ENCODE measurements around the gene THNSL1.
"Not testable (repeated sequence)": the region's sequence is repeated elsewhere in the genome, so short reads cannot be mapped to it uniquely, and the experiment has no call there.

The THNSL1 gene

DNA sequence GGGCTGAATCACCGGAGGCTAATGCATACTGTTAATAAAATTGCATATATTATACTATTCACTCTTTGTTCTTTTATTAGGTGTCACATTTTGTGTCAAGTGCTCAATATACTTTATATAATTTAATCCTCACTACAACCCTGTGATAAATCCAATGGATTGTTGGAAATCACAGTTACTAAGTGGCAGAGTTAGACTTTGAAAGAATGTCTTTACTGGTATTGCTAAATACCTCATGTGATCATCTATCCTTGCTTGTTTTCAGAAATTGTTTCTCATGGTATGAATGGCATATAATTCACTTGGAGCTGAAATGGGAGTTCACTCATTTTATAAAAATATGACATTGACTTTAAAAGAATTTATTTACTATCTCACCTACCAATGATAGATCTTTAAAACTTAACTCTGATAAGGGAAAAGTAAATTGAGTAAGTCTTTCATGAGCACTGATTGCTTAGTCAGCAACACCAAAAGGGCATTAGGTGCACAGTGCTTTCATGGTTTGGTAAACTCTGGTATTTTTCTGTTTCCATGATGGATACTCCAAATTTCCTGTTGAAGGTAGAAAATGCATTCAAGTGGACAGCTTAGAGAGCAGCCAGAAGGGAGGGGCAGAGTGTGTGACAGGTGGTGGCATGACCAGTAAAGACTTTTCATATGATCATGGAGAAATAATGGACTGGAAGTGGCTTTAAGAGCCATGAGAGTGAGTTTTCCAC, 23.0 kb upstream of the THNSL1 start:
- DNase-seq: no peak
- intact Hi-C loops (cut with DNase I): no loop called here

DNA sequence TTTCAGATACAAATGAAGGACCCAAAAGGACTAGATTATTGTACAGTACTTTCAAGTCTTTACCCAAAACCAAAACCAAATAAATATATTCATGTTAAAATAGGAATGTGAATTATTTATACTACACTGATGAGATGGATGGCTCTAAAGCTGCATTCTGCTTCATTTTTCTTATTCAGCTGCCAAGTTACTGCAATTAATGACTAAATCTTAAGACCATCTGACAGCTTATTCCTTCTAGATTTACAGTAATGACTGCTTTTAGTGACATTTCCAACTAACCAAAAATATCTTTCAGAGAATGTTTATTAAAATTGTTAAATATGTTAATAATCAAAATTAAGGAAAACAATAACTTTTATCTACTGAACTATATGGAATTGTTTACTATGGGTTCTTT, 21.3 kb upstream of the THNSL1 start:
- intact Hi-C loops (cut with DNase I): no loop called here
- DNase-seq: no peak

DNA sequence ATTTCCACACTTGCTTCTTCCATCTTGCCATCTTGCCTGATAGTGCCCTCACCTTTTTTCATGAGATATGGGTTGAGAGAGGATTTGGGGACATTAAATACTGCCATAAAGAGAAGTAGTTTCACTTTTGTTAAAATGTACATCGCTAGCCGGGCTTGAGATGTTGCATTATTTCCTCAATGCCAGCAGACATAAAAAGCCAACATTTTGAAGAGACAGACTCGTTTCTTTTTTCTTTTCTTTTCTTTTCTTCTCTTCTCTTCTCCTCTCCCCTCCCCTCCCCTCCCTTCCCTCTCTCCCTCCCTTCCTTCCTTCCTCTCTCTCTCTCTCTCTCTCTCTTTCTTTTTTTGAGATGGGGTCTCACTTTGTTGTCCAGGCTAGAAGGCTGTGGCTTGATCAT, 18.4 kb upstream of the THNSL1 start:
- intact Hi-C loops (cut with DNase I): no loop called here
- no peak for DNase-seq

DNA sequence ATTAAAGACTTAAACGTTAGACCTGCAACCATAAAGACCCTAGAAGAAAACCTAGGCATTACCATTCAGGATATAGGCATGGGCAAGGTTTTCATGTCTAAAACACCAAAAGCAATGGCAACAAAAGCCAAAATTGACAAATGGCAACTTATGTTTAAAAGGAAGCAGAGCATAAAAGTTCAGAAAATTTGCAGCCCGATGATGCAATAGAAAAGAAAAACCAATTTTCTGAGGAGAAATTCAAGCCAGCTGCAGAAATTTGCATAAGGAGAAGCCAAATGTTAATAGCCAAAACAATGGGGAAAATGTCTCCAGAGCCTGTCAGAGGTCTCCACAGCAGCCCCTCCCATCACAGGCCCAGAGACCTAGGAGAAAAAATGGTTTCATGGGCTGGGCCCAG, 4.8 kb upstream of the THNSL1 start:
- not testable (repeated sequence) for DNase-seq
- intact Hi-C loops (cut with DNase I): loop anchor here (10.0 kb wide), 1 partner anchor 163 kb away; the partner anchor contains the start of gene GPR158

DNA sequence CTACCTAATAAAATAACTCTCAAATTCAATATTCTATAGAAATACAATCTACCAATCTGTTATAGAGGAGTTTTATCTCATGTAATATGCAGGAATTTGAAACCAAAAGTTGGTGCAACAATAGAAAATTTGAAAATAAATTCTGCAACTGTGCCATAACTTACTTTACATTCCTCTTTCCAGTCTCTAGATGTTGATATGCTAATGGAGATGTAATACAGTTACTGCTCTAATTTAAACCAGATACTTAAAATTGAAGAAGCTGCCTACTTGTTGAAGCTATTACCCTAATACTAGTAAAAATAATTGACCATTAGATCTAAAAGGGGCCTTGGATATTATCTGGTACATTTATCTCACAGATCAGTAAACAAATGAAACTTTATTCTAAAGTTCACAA, 1.8 kb upstream of the THNSL1 start:
- DNase-seq: no peak
- intact Hi-C loops (cut with DNase I): loop anchor here (10.0 kb wide), 1 partner anchor 160 kb away; the partner anchor contains the start of gene GPR158

DNA sequence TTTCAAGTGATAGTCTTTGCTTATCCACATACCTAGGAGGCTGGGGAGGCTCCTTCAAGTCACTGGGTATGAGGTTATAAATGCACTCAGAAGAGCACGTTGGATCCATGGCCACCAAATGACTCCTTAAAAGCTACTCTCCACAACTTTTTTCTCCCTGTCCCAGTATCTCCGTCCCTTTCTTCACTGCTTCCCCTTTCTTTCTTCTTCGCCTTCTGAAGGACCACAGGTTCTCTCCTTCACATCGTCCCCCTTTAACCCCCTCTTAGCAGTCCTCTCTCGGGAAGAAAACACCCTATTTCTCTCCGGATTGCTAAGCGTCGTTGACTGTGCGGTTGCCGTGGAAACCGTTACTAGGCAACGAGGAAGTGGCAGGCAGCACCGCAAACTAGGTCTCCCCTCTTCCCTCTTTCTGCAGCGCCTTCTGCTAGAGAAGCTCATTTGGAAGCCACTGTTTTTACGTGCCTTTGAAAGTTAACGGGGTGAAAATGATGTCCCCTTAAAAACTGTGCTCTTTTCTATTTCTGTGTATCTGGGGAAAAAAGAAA, 510 bp upstream of the THNSL1 start, which contains the start of gene ENKUR:
Gene ENKUR (minus strand): TSS at position 331 of the 548 bp plus-strand sequence. CDS start 222 bp downstream, at position 109.
- intact Hi-C loops (cut with DNase I): loop anchor here (5.0 to 10.0 kb wide), 2 partner anchors 159 to 294 kb away; partner anchors contain the start of genes ARHGAP21 and GPR158
- peak; percentile 83 to 97 (median 93) for DNase-seq

DNA sequence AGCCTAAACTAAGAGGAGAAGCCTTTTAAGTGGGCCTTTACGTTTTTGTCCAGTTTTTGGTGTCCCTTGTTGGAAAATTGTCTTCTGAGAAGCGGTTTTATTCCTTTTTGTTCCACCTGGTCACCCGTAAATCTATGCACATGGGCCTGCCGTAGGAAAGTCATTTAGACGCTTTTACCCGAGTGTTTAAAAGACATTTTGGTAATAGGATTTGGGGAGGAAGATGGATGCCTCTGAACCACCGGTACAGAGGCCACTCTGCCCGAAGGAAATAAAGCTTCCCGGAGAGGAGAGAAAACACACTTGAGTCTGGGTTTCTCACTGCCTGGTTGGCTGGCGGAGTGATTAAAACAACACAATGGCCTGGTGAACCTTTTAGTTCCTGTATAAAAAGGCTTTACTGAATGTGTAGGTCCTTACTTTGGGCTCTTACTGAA, 760 bp downstream of the THNSL1 start:
- intact Hi-C loops (cut with DNase I): loop anchor here (5.0 to 10.0 kb wide), 2 partner anchors 158 to 295 kb away; partner anchors contain the start of genes ARHGAP21 and GPR158
- peak in 34 of 42 donors; percentile 11 to 64 (median 31) for DNase-seq

DNA sequence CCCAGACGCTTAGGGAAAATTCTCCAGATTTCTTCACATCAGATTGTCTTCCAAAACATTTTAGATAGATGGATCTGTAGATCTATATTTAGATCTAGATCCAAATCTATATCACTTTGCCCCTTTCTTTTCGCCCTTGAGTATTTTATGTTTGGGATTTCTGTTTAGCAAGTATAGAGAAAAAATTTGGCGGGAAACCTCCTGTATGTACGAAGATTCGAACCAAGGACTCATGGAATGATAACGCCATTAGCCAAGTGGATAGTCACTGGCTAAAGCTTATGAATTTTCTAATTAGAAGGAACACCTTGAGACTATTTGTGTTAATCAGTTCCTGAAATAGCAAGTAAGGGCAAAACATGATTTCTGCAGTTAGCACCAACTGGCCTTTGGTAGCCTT, 1.2 kb downstream of the THNSL1 start:
- DNase-seq: no peak
- intact Hi-C loops (cut with DNase I): loop anchor here (5.0 to 10.0 kb wide), 2 partner anchors 157 to 295 kb away; partner anchors contain the start of genes ARHGAP21 and GPR158

DNA sequence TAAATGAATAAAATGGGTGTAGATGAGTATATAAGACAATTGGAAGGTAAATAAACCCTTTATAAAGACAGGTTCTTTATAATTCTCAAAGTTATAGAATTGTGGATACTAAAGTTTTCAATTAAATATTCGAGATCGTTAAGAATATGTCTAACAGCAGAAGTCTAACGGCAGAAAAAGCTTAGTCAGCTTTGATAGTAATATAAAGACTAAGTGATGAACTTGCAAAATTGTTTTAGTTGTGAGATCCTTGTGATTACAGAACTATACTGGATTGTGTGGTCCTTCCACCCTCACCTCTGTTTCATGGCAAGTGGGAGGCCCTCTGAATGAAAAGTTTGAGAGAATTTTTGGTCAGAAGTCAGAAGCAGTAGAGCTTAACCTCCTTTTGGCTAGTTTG, 2.3 kb downstream of the THNSL1 start:
- intact Hi-C loops (cut with DNase I): loop anchor here (5.0 to 10.0 kb wide), 2 partner anchors 156 to 296 kb away; partner anchors contain the start of genes ARHGAP21 and GPR158
- DNase-seq: no peak

DNA sequence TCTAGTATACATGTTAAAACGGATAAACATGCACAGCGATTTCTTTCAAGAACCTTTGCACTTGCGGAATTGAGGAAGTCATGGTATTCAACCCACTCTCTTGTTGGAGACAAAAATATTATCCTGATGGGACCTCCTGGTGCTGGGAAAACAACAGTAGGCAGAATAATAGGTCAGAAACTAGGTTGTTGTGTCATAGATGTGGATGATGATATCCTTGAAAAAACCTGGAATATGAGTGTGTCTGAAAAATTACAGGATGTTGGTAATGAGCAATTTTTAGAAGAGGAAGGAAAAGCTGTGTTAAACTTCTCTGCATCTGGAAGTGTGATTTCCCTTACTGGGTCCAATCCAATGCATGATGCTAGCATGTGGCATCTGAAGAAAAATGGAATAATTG, 6.9 kb downstream of the THNSL1 start:
- DNase-seq: no peak
- intact Hi-C loops (cut with DNase I): loop anchor here (10.0 kb wide), 1 partner anchor 202 kb away; no protein-coding TSS in a partner anchor

DNA sequence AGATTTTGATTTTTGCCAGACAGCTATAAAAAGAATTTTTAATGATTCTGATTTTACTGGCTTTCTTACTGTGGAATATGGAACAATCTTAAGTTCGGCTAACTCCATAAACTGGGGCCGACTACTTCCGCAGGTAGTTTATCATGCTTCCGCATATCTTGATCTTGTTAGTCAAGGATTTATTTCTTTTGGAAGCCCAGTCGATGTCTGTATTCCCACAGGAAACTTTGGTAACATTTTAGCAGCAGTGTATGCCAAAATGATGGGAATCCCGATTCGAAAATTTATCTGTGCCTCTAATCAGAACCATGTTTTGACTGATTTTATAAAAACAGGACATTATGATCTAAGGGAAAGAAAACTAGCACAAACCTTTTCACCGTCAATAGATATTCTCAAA, 8.1 kb downstream of the THNSL1 start:
- intact Hi-C loops (cut with DNase I): loop anchor here (10.0 kb wide), 1 partner anchor 200 kb away; no protein-coding TSS in a partner anchor
- DNase-seq: no peak

DNA sequence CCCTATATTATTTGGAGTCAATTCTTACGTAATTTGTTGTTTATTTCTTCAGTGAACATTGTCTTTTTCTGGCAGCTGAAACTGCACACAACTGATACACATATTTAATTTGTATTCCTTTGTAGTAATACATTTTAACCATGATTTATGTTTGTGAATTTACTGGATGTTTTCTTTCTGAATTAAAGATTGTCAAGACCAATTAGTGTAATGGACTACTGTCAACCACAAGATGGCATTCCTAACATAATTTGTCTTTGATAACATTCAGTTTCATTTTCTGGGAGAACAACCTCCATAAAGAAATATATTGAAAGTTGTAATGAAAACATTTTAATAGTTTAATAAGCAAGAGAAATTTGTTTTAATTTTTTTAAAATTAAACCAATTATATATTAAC, 10.1 kb downstream of the THNSL1 start:
- intact Hi-C loops (cut with DNase I): loop anchor here (5.0 to 10.0 kb wide), 2 partner anchors 56 to 198 kb away; no protein-coding TSS in a partner anchor

DNA sequence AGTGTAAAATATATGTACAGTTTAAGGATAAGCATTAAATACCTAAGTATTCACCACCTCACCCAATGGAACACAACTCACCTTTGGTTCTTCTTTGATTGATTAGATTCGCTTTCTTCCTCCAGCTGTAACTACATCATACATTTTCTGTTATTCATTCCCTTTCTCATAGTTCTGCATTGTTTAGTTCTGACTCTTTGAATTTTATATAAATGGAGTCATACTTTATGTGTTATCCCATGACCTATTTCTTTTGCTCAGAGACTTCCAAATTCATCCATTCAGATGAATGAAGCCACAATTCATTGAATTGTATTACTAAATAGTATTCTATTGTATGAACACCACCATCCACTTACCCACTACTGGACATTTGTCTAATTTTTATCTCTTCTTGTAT, 12.3 kb downstream of the THNSL1 start:
- intact Hi-C loops (cut with DNase I): loop anchor here (5.0 to 10.0 kb wide), 2 partner anchors 54 to 196 kb away; no protein-coding TSS in a partner anchor
- no peak for DNase-seq

More for the DNA sequence above, 10.1 kb downstream of the THNSL1 start:
- DNase-seq: no peak

DNA sequence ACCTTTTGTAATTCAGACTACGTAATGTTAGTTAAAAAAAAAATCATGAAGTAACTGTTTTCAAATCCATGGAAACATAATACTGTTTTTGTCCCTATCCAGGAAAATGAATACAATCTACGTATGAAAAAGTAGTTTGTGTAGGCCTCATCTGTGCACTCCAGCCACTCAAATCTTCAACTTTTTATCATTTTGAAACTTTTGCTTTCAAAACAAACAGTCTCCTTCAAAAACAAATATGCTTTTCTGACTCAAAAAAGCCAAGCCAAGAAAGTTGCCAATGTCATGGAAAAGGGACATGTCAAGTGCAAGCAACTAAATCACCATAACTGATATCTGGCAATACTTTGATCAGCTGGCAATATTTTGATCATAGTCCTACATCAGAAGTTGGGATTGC, 13.1 kb downstream of the THNSL1 start:
- intact Hi-C loops (cut with DNase I): loop anchor here (5.0 to 10.0 kb wide), 2 partner anchors 53 to 195 kb away; no protein-coding TSS in a partner anchor
- no peak for DNase-seq

DNA sequence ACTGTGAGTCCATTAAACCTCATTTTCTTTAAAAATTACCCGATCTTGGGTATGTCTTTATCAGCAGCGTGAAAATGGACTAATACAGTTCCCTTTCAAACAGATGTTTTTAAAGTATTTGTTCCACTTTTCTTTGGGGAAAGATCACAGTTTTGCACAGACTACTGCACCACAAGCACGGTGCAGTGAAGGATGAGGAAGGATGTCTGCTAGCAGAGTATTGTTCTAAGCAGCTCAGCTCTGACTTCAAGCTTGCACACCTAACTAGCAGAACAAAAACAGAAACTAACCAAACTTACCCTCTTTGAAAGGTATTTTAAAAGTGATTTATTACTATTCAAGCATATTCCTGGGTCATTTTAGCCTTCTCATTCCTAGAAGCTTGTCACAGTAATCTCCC, 20.0 kb downstream of the THNSL1 start:
- intact Hi-C loops (cut with DNase I): no loop called here
- no peak for DNase-seq

DNA sequence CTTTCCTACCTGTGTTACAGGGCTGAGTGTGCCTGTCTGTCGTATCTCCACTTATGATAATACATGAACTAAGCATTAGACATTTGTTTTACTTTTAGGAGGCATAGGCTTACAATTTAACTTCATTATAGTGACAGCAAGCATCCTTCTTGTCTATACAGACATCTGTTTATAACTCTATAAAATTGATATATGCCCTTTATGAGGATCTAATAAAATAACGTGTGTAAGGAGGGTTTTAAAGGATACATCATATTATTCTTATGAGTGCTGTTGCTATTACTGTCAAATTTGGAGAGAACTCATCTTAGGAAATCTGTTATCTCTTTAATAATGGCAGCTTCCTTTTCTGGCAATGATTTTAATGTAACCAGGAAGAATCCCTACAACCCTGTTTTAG, 21.9 kb downstream of the THNSL1 start:
- intact Hi-C loops (cut with DNase I): no loop called here

DNA sequence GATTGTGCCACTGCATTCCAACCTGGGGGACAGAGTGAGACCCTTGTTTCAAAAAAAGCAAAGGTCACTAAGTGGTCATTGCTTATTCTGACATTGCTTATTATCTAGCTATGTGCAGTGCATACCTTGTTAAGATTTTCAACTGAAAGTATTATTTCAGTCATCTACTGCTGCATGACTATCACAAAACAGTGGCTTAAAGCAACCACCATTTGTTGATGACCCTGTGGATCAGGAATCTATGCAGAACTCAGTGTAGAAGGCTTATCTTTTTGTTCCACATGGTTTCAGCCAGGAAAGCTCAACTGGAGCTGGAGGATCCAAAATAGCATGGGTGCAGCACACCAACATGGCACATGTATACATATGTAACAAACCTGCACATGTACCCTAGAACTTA, 23.1 kb downstream of the THNSL1 start:
- intact Hi-C loops (cut with DNase I): no loop called here
- no peak for DNase-seq

More for the DNA sequence above, 21.9 kb downstream of the THNSL1 start:
- no peak for DNase-seq

DNA sequence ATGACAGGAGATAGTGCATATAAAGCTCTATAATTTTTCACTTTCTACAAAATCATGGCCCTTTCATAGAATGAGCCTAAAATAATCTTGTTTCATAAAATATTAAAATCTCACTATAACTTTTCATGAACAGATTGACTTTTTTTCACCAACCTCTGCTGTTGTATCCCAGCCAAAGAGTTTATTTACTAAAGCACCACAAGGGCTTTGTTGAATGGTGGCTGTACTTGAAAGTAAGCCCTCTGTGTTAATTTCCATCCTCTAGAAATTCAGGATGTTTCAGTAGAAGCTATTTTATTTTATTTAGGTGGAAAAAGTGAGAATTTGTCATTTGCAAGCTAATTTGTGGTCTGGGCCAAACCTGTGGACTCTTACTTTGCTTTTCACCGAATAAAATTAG, 30.2 kb downstream of the THNSL1 start:
- DNase-seq: no peak
- intact Hi-C loops (cut with DNase I): no loop called here

DNA sequence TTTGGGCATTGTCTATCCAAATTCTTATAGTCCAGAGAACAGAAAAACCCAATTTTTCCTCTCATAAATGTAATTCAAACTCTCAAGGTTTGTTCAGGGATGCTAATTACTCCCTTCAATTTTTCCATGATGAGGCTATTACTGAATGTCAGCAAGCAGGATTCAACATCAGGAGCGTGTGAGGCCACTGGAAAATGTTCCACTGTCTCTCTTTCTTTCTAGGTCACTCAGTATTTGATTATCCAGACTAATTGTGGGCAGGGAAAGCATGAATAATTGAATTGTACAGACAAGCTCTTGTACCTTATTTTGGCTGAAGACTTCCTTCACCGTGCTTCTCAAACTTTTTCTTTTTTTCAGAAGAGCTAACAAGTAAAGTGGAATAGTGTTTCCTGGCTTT, 30.7 kb downstream of the THNSL1 start:
- no peak for DNase-seq
- intact Hi-C loops (cut with DNase I): no loop called here

All from head of caudate nucleus (tissue), 42 donors.